Activated CD4-positive, alpha-beta memory T cell treated with anti-CD3 and anti-CD28 coated beads for 36 hours (primary cell): ENCODE results near the gene MTG1. TPM values are rescaled to one million over a fixed set of nuclear protein-coding genes. Genes with fewer than 3 reads are reported as not detected.
"Not testable (repeated sequence)": the region's sequence is repeated elsewhere in the genome, so short reads cannot be mapped to it uniquely, and the experiment has no call there.

ENCODE experiments used
- CTCF ChIA-PET: fragments of 350-600 bp; sonication (Branson Sonifier 250); formaldehyde crosslinking; loops from one replicate; lab custom pipeline; 2021; ENCODE audit warnings: antibody characterized with exemption, inconsistent platforms; lab: Charles Lee
- POLR2A ChIA-PET: fragments of 350-600 bp; sonication (Branson Sonifier 250); formaldehyde crosslinking; loops from one replicate; lab custom pipeline; 2021; ENCODE audit warnings: antibody characterized with exemption; lab: Charles Lee
- DNase-seq: peaks from one replicate; pipeline ENCODE4 v3.0.0-alpha.2; 2020
- H3K27ac Mint-ChIP-seq: one replicate; pipeline ENCODE4 v1.8.0; 2021; ENCODE audit warnings: mixed read lengths
- H3K27me3 Mint-ChIP-seq: one replicate; pipeline ENCODE4 v1.8.0; 2021; ENCODE audit warnings: mixed read lengths
- H3K36me3 Mint-ChIP-seq: one replicate; pipeline ENCODE4 v1.8.0; 2021; ENCODE audit warnings: mixed read lengths
- H3K4me1 Mint-ChIP-seq: one replicate; pipeline ENCODE4 v1.8.0; 2021; ENCODE audit warnings: low read depth, mixed read lengths
- H3K4me3 Mint-ChIP-seq: one replicate; pipeline ENCODE4 v1.8.0; 2021; ENCODE audit warnings: mild to moderate bottlenecking, mixed read lengths
- H3K9me3 Mint-ChIP-seq: one replicate; pipeline ENCODE4 v1.8.0; 2021; ENCODE audit warnings: mixed read lengths
- intact Hi-C: fragments of 100-400 bp; cut with micrococcal nuclease; formaldehyde crosslinking; loops from one replicate; pipeline ENCODE4 v1.15.1; 2023
- total RNA-seq, 2 experiments: library from RNA; stranded (reverse); gene quantifications; one replicate each; pipeline ENCODE4 v1.2.3, GENCODE V29; 2021

MTG1 gene
- total RNA-seq, 2 experiments from 2014 or later: 33.9 to 40.3 TPM

GRCh38 chr10:133361227-133361626 lies 32.7 kb upstream of the MTG1 start:
- no peak for DNase-seq
- Mint-ChIP-seq H3K4me1 (peaks cover under 1% of the 10 kb centered on the region), H3K27me3 (no peaks in the 10 kb centered on the region), H3K27ac (no peak overlapping the region), H3K36me3 (peaks cover 10% of the 10 kb centered on the region), H3K9me3 (no peaks in the 10 kb centered on the region), H3K4me3 (no peak overlapping the region)
- CTCF ChIA-PET: interaction anchor here (2.6 kb wide), 1 partner anchor 32 kb away, joined by 13 read pairs; no protein-coding TSS in a partner anchor
- POLR2A ChIA-PET: no interaction called here
- intact Hi-C loops: no loop called here

GRCh38 chr10:133361773-133362441 lies 32.0 kb upstream of the MTG1 start:
- DNase-seq: no peak
- ChIA-PET CTCF (interaction anchor here (2.6 kb wide), 1 partner anchor 33 kb away, joined by 13 read pairs; no protein-coding TSS in a partner anchor), POLR2A (no interaction called here)
- no peak overlapping the region for H3K4me3 Mint-ChIP-seq
- H3K4me1 Mint-ChIP-seq: no peaks in the 10 kb centered on the region
- H3K27me3 Mint-ChIP-seq: no peaks in the 10 kb centered on the region
- intact Hi-C loops: no loop called here
- H3K36me3 Mint-ChIP-seq: peaks cover 10% of the 10 kb centered on the region
- H3K9me3 Mint-ChIP-seq: no peaks in the 10 kb centered on the region
- H3K27ac Mint-ChIP-seq: no peak overlapping the region

DNA sequence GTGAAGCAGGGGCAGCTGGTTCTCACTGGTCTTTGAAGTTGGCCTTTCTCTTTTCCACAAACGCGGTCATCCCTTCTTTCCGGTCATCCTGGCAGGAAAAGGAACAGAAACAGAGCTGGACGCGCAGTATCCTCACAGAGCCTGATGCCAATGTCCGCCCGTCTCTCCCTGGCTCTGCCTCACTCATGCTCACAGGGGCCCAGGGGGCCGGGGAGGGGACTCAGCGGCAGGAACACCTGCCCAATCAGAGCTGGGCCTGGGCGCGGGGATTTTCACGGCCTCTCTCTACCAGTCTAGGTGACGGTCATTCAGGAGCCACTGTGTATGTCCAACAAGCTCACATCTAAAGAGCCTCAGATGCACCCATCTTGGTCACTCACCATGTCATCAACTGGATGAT lies 31.1 kb upstream of the MTG1 start:
- Mint-ChIP-seq H3K9me3 (no peaks in the 10 kb centered on the region), H3K4me3 (no peak overlapping the region), H3K27ac (no peak overlapping the region), H3K27me3 (no peaks in the 10 kb centered on the region), H3K4me1 (no peaks in the 10 kb centered on the region), H3K36me3 (peaks cover 13% of the 10 kb centered on the region)
- CTCF ChIA-PET: interaction anchor here (2.6 kb wide), 1 partner anchor 33 kb away, joined by 13 read pairs; no protein-coding TSS in a partner anchor
- DNase-seq: no peak
- POLR2A ChIA-PET: no interaction called here
- intact Hi-C loops: no loop called here

GRCh38 chr10:133364645-133365431 lies 29.1 kb upstream of the MTG1 start:
- H3K9me3 Mint-ChIP-seq: no peaks in the 10 kb centered on the region
- H3K4me1 Mint-ChIP-seq: no peaks in the 10 kb centered on the region
- no peak overlapping the region for H3K4me3 Mint-ChIP-seq
- H3K27ac Mint-ChIP-seq: no peak overlapping the region
- DNase-seq: no peak
- intact Hi-C loops: no loop called here
- no peaks in the 10 kb centered on the region for H3K27me3 Mint-ChIP-seq
- POLR2A ChIA-PET: no interaction called here
- CTCF ChIA-PET: no interaction called here
- peaks cover 21% of the 10 kb centered on the region for H3K36me3 Mint-ChIP-seq

- no peak for DNase-seq
- Mint-ChIP-seq H3K27ac (no peak overlapping the region), H3K27me3 (no peaks in the 10 kb centered on the region), H3K4me1 (no peaks in the 10 kb centered on the region), H3K36me3 (peaks cover 23% of the 10 kb centered on the region), H3K4me3 (no peak overlapping the region), H3K9me3 (no peaks in the 10 kb centered on the region)
- ChIA-PET CTCF (no interaction called here), POLR2A (no interaction called here)
- intact Hi-C loops: no loop called here
These were observed 28.4 kb upstream of the MTG1 start for GRCh38 chr10:133365461-133366129.

- no peak for DNase-seq
- Mint-ChIP-seq H3K4me1 (no peaks in the 10 kb centered on the region), H3K9me3 (no peaks in the 10 kb centered on the region), H3K27me3 (no peaks in the 10 kb centered on the region), H3K36me3 (peaks cover 23% of the 10 kb centered on the region), H3K4me3 (no peak overlapping the region), H3K27ac (no peak overlapping the region)
- ChIA-PET CTCF (no interaction called here), POLR2A (no interaction called here)
- intact Hi-C loops: no loop called here
These were observed 27.9 kb upstream of the MTG1 start for GRCh38 chr10:133366130-133366478.

GRCh38 chr10:133366751-133367150 lies 27.2 kb upstream of the MTG1 start:
- POLR2A ChIA-PET: no interaction called here
- Mint-ChIP-seq H3K27me3 (no peaks in the 10 kb centered on the region), H3K4me1 (no peaks in the 10 kb centered on the region), H3K36me3 (peaks cover 23% of the 10 kb centered on the region), H3K27ac (no peak overlapping the region), H3K9me3 (no peaks in the 10 kb centered on the region), H3K4me3 (no peak overlapping the region)
- no peak for DNase-seq
- intact Hi-C loops: no loop called here
- CTCF ChIA-PET: no interaction called here

DNA sequence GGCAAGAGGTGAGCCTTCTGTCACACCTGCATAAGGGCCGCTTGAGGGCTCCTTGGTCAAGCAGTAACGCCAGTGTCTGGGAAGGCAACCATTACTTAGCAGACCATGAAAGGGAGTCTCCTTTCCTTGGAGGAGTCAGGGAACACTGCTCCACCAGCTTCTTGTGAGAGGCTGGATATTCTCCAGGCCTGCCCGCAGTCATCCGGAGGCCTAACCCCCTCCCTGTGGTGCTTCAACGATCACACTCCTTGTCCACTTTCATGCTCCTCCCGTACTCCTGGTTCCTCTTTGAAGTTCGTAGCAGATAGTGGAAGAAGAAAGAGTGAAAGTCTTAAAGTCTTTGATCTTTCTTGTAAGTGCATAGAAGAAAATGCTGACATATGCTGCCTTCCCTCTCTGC lies 26.5 kb upstream of the MTG1 start:
- CTCF ChIA-PET, H3K27ac Mint-ChIP-seq, H3K4me1 Mint-ChIP-seq, DNase-seq, H3K4me3 Mint-ChIP-seq, POLR2A ChIA-PET, H3K27me3 Mint-ChIP-seq, intact Hi-C loops, H3K9me3 Mint-ChIP-seq: not testable (repeated sequence)
- peaks cover 17% of the 10 kb centered on the region for H3K36me3 Mint-ChIP-seq

DNA sequence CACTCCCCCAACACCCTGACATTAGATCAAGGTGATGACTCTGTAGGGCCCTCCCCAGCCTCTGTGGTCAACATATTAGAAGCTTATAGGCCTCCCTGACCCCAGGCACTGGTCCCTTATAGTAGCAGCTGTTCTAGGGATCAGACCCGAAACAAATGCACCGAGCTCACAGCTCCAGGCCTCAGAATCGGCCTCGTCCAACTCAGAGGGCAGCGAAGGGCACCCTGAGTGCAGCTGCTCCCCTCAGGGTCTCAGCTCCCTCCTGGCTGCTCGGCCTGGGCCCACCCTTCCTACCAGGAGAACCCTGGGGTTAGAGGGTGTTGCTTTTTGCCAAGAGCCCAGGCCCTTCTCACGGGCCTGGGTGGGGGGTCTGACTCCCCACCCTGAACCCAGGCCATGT lies 25.8 kb upstream of the MTG1 start:
- ChIA-PET CTCF (no interaction called here), POLR2A (no interaction called here)
- Mint-ChIP-seq H3K27ac (no peak overlapping the region), H3K4me3 (no peak overlapping the region), H3K27me3 (no peaks in the 10 kb centered on the region), H3K4me1 (peaks cover 4% of the 10 kb centered on the region), H3K36me3 (peaks cover 17% of the 10 kb centered on the region), H3K9me3 (no peaks in the 10 kb centered on the region)
- DNase-seq: no peak
- intact Hi-C loops: no loop called here

GRCh38 chr10:133370030-133370786 lies 23.7 kb upstream of the MTG1 start:
- no peak overlapping the region for H3K27ac Mint-ChIP-seq
- ChIA-PET CTCF (no interaction called here), POLR2A (no interaction called here)
- DNase-seq: no peak
- H3K9me3 Mint-ChIP-seq: no peaks in the 10 kb centered on the region
- no peak overlapping the region for H3K4me3 Mint-ChIP-seq
- intact Hi-C loops: loop anchor here (5.0 kb wide), 1 partner anchor 108 kb away; no protein-coding TSS in a partner anchor
- peaks cover 12% of the 10 kb centered on the region for H3K36me3 Mint-ChIP-seq
- no peaks in the 10 kb centered on the region for H3K27me3 Mint-ChIP-seq
- peaks cover 6% of the 10 kb centered on the region for H3K4me1 Mint-ChIP-seq

DNA sequence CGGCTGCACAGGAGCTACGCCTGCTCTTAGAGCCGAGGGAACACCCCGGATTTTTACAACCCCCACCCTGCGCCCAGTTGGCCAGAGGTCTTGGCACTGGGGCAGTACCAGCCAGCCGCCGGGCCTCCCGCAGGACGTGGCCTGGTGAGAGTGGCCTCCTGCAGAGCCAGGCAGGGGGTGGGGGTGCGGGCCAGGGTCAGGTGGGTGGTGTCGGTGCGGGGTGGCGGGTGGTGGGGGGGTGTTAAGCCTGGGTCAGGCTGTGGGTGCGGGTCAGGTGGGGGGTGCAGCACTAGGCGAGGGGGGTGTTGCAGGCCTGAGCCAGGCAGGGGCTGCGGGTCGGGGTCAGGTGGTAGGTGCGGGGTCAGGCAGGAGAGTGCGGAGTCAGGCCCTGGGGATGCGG lies 21.4 kb upstream of the MTG1 start:
- H3K36me3 Mint-ChIP-seq: peaks cover 12% of the 10 kb centered on the region
- intact Hi-C loops: loop anchor here (2.0 to 5.0 kb wide), 2 partner anchors 14 to 110 kb away; partner anchors contain the start of gene FUOM
- ChIA-PET POLR2A (interaction anchor here (1.6 kb wide), 1 partner anchor 18 kb away, joined by 10 read pairs; no protein-coding TSS in a partner anchor), CTCF (interaction anchor here (1.3 kb wide), 1 partner anchor 43 kb away, joined by 3 read pairs; no protein-coding TSS in a partner anchor)
- H3K4me1 Mint-ChIP-seq: peaks cover 6% of the 10 kb centered on the region
- H3K9me3 Mint-ChIP-seq: no peaks in the 10 kb centered on the region
- H3K4me3 Mint-ChIP-seq: peak overlapping the region; percentile 68
- no peaks in the 10 kb centered on the region for H3K27me3 Mint-ChIP-seq
- H3K27ac Mint-ChIP-seq: no peak overlapping the region
- no peak for DNase-seq
